Panc1 (cell line): ENCODE data around the gene PCSK2. TPM values are rescaled to one million over a fixed set of nuclear protein-coding genes. Genes with fewer than 3 reads are reported as not detected.

Experiments
- ATAC-seq: fragments of 200-7000 bp; cut with Tn5 transposase; 2 replicates; pipeline ENCODE4 v1.9.1; 2020; ENCODE audit warnings: mild to moderate bottlenecking, moderate library complexity
- BruUV-seq: library from RNA; stranded (reverse); fragments of 400-500 nt; replicated peaks from 2 replicates; lab custom pipeline; 2021; lab: Mats Ljungman, UMichigan
- CTCF ChIA-PET: fragments of 300-600 bp; sonication (Branson Sonifier 250); formaldehyde crosslinking; loops from one replicate; lab custom pipeline; 2022; ENCODE audit warnings: antibody characterized with exemption; lab: Charles Lee
- POLR2A ChIA-PET: fragments of 300-600 bp; sonication (Branson Sonifier 250); formaldehyde crosslinking; loops from one replicate; lab custom pipeline; 2022; ENCODE audit warnings: antibody characterized with exemption; lab: Charles Lee
- DNase-seq: peaks from one replicate; pipeline ENCODE4 v3.0.0-alpha.2; 2010; ENCODE audit warnings: low read depth, low spot score
- H3K27ac ChIP-seq: 2 replicates; pipeline ENCODE4 v1.5.1; 2011; ENCODE audit warnings: mild to moderate bottlenecking, low read length, inconsistent platforms
- H3K27me3 ChIP-seq: fragments of 200-500 bp; sonication (Bioruptor generic); 2 replicates; pipeline ENCODE4 v1.6.0; 2014; ENCODE audit warnings: low read length, inconsistent platforms; ENCODE audit not compliant: control insufficient read depth, insufficient read depth
- H3K36me3 ChIP-seq: fragments of 200-500 bp; sonication (Bioruptor generic); 2 replicates; pipeline ENCODE4 v1.5.1; 2014; ENCODE audit warnings: inconsistent platforms, mild to moderate bottlenecking, low read length, moderate library complexity; ENCODE audit not compliant: control insufficient read depth, insufficient read depth
- H3K4me1 ChIP-seq: 2 replicates; pipeline ENCODE4 v1.5.1; 2011; ENCODE audit warnings: inconsistent platforms, mild to moderate bottlenecking, low read length, moderate library complexity; ENCODE audit not compliant: control insufficient read depth, insufficient read depth
- H3K4me3 ChIP-seq, 2 experiments: 2 replicates each; pipeline ENCODE4 v1.5.1; 2011 to 2012; ENCODE audit warnings: low read depth in 2 of 2, low read length in 2 of 2, mild to moderate bottlenecking in 2 of 2, inconsistent platforms in 1 of 2, moderate library complexity in 1 of 2
- H3K9me3 ChIP-seq: fragments of 200-500 bp; sonication (Bioruptor generic); 2 replicates; pipeline ENCODE4 v1.5.1; 2014; ENCODE audit warnings: low read depth, mild to moderate bottlenecking, inconsistent platforms, low read length, moderate library complexity; ENCODE audit not compliant: control insufficient read depth, insufficient read depth
- POLR2AphosphoS5 ChIP-seq: IDR thresholded peaks from 2 replicates; pipeline ENCODE4 v1.6.1; 2012; ENCODE audit warnings: mild to moderate bottlenecking, low read depth, low read length, moderate library complexity
- SIN3A ChIP-seq: IDR thresholded peaks from 2 replicates; pipeline ENCODE4 v1.6.1; 2012; ENCODE audit warnings: low read depth, mild to moderate bottlenecking, low read length, moderate library complexity, borderline replicate concordance; ENCODE audit not compliant: insufficient read depth
- TCF7L2 ChIP-seq: IDR thresholded peaks from 2 replicates; pipeline ENCODE4 v1.6.1; 2011; ENCODE audit warnings: mild to moderate bottlenecking, low read depth, low read length, inconsistent platforms
- in situ Hi-C: cut with HindIII; loops from 2 replicates; pipeline ENCODE4 v1.10.0; 2016; ENCODE audit warnings: low sequenced_read_pairs, low pct_unique_long_range_greater_than_20kb
- intact Hi-C: fragments of 100-400 bp; cut with micrococcal nuclease; formaldehyde crosslinking; loops from one replicate; pipeline ENCODE4 v1.10.0; 2022; ENCODE audit not compliant: unreplicated experiment
- total RNA-seq: library from RNA; stranded (reverse); gene quantifications from one replicate; pipeline ENCODE4 v1.2.1, GENCODE V29; 2021; ENCODE audit not compliant: unreplicated experiment
- TF ChIP-seq, protein P1 (sequence below): fragments of 450-650 bp; IDR thresholded peaks from 2 replicates; pipeline ENCODE4 v1.5.1; 2017; ENCODE audit warnings: mild to moderate bottlenecking
- TF ChIP-seq, protein P2 (sequence below), 2 experiments: IDR thresholded peaks; 2 replicates each; pipeline ENCODE4 v1.6.1; 2011 to 2012; ENCODE audit warnings: low read depth in 2 of 2, control low read depth in 1 of 2, low read length in 1 of 2, mild to moderate bottlenecking in 1 of 2, moderate library complexity in 1 of 2; ENCODE audit not compliant: insufficient read depth in 1 of 2

PCSK2 gene
- total RNA-seq, 1 experiment from 2014 or later, result not detected

DNA sequence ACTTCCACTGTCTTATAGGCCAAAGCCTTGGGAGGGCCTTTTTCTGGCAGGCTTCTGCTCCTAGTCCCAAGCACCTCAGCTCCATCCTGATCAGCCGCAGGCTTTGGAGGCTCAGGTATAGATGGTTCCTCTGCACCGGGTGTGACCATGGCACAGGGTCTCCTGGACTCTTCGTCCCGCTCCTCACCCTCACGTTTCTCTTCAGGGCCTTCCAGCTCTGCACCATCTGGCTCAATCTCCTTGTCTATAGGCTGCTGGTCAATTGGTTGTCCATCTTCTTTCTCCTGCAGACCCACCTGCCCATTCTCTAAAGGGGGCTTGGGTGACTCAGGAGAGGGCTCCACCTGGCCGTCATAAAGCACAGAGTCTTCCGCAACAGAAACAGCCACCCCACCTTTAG lies 267.4 kb downstream of the PCSK2 start:
- no TSS peak for BruUV-seq

DNA sequence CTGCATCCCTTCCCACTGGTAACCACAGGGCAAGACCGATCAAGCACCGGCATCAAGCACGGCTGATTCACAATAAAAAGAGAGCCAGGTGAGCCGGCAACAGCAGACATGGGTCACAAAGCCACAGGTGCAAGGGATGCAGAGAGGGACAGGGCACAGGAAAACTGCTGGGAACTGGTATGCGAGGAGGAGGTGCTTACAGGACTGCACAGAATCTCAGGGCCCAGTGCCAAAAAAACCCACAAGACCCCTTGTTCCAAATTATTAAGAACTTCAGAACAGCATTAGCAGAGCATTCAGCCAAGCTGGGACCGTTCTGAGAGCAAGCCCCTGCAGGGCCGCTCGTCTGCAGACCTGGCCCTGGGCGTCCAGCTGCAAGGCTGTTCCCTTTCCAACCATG lies 269.0 kb downstream of the PCSK2 start:
- no peaks in the 10 kb centered on the region for H3K27me3 ChIP-seq
- no peaks in the 10 kb centered on the region for H3K36me3 ChIP-seq
- H3K9me3 ChIP-seq, result no peaks in the 10 kb centered on the region
- in situ Hi-C loops (no loop called here), intact Hi-C loops (no loop called here)
- TF ChIP-seq, protein P1, sequence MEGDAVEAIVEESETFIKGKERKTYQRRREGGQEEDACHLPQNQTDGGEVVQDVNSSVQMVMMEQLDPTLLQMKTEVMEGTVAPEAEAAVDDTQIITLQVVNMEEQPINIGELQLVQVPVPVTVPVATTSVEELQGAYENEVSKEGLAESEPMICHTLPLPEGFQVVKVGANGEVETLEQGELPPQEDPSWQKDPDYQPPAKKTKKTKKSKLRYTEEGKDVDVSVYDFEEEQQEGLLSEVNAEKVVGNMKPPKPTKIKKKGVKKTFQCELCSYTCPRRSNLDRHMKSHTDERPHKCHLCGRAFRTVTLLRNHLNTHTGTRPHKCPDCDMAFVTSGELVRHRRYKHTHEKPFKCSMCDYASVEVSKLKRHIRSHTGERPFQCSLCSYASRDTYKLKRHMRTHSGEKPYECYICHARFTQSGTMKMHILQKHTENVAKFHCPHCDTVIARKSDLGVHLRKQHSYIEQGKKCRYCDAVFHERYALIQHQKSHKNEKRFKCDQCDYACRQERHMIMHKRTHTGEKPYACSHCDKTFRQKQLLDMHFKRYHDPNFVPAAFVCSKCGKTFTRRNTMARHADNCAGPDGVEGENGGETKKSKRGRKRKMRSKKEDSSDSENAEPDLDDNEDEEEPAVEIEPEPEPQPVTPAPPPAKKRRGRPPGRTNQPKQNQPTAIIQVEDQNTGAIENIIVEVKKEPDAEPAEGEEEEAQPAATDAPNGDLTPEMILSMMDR, result no peak
- TF ChIP-seq POLR2AphosphoS5 (no peak), TCF7L2 (no peak)
- TF ChIP-seq, protein P2, sequence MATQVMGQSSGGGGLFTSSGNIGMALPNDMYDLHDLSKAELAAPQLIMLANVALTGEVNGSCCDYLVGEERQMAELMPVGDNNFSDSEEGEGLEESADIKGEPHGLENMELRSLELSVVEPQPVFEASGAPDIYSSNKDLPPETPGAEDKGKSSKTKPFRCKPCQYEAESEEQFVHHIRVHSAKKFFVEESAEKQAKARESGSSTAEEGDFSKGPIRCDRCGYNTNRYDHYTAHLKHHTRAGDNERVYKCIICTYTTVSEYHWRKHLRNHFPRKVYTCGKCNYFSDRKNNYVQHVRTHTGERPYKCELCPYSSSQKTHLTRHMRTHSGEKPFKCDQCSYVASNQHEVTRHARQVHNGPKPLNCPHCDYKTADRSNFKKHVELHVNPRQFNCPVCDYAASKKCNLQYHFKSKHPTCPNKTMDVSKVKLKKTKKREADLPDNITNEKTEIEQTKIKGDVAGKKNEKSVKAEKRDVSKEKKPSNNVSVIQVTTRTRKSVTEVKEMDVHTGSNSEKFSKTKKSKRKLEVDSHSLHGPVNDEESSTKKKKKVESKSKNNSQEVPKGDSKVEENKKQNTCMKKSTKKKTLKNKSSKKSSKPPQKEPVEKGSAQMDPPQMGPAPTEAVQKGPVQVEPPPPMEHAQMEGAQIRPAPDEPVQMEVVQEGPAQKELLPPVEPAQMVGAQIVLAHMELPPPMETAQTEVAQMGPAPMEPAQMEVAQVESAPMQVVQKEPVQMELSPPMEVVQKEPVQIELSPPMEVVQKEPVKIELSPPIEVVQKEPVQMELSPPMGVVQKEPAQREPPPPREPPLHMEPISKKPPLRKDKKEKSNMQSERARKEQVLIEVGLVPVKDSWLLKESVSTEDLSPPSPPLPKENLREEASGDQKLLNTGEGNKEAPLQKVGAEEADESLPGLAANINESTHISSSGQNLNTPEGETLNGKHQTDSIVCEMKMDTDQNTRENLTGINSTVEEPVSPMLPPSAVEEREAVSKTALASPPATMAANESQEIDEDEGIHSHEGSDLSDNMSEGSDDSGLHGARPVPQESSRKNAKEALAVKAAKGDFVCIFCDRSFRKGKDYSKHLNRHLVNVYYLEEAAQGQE (IDR thresholded peaks at IDR 0.05; ENCODE audit: insufficient read depth in 1 of 2, low read depth in 2 of 2, low read length in 1 of 2), result no peak
- ChIA-PET CTCF (no interaction called here), POLR2A (no interaction called here)
- BruUV-seq, result no TSS peak
- H3K4me3 ChIP-seq, result no peak overlapping the region
- no peaks in the 10 kb centered on the region for H3K4me1 ChIP-seq
- H3K27ac ChIP-seq, result no peak overlapping the region
- ATAC-seq, result no peak
- no peak for DNase-seq

More for the DNA sequence above, 267.4 kb downstream of the PCSK2 start:
- ChIA-PET POLR2A (no interaction called here), CTCF (no interaction called here)
- in situ Hi-C loops, result no loop called here
- H3K27ac ChIP-seq, result no peak overlapping the region
- ATAC-seq, result no peak
- no peaks in the 10 kb centered on the region; the same call in 1 of the 2 replicates for H3K27me3 ChIP-seq
- no peak for TF ChIP-seq SIN3A
- TF ChIP-seq, protein P2 (IDR thresholded peaks at IDR 0.05; ENCODE audit: insufficient read depth in 1 of 2, low read depth in 2 of 2, low read length in 1 of 2), result no peak
- no peak for TF ChIP-seq POLR2AphosphoS5
- TF ChIP-seq TCF7L2, result no peak
- TF ChIP-seq, protein P1, result no peak
- H3K4me3 ChIP-seq, result no peak overlapping the region
- intact Hi-C loops, result no loop called here
- no peak for DNase-seq
- H3K36me3 ChIP-seq, result no peaks in the 10 kb centered on the region
- H3K4me1 ChIP-seq, result no peaks in the 10 kb centered on the region
- H3K9me3 ChIP-seq, result no peaks in the 10 kb centered on the region
